Pancreas (tissue), 10 donors: Measurements from ENCODE around the gene NR1H4. TPM values are rescaled to one million over a fixed set of nuclear protein-coding genes. Genes with fewer than 3 reads are reported as not detected.

ENCODE experiments used
- ATAC-seq, 4 donors: fragments of 200-7000 bp; cut with Tn5 transposase; one replicate each; pipeline versions ENCODE4 v1.8.0 to v1.9.1; 2020; ENCODE audit warnings: mild to moderate bottlenecking in 4 of 4, moderate library complexity in 4 of 4
- DNase-seq, 6 donors: peaks; one replicate each; pipeline ENCODE4 v3.0.0-alpha.2; 2020
- FAIRE-seq: peaks from 2 replicates; lab custom pipeline; 2012; peaks lifted over from hg19 to GRCh38; lab: Jason Lieb, UNC
- H3K27ac ChIP-seq, 4 donors: fragments of 200-600 bp; sonication (generic); 1 replicate in 3 of 4; 2 replicates in 1 of 4; pipeline versions ENCODE4 v1.5.0 to v1.8.0; 2020
- H3K27me3 ChIP-seq, 4 donors: fragments of 200-600 bp; one replicate each; pipeline ENCODE4 v1.8.0; 2021
- H3K36me3 ChIP-seq, 3 donors: fragments of 200-600 bp; sonication (generic) in 1 of 3; one replicate each; pipeline versions ENCODE4 v1.5.0 to v1.8.0; 2020 to 2021
- H3K4me1 ChIP-seq, 3 donors: fragments of 200-600 bp; one replicate each; pipeline ENCODE4 v1.8.0; 2021
- H3K4me3 ChIP-seq, 4 donors: fragments of 200-600 bp; sonication (generic) in 2 of 4; one replicate each; pipeline versions ENCODE4 v1.5.0 to v1.8.0; 2020 to 2021
- H3K9me3 ChIP-seq, 4 donors: fragments of 200-600 bp; one replicate each; pipeline ENCODE4 v1.8.0; 2021
- CTCF ChIP-seq, 4 donors: fragments of 200-600 bp; sonication (generic) in 3 of 4; IDR thresholded peaks; one replicate each; pipeline versions ENCODE4 v1.5.0 to v1.8.0; 2021; ENCODE audit warnings: antibody characterized with exemption in 4 of 4
- WGBS, 2 donors: extraction: QIAGEN DNeasy Blood & Tissue Kit; methylation state at CpG; one replicate each; pipeline ENCODE4 v1.1.7; 2013; 5-methylcytosine and 5-hydroxymethylcytosine counted together
- intact Hi-C, 3 donors: fragments of 100-400 bp; cut with DNase I; formaldehyde crosslinking; loops; one replicate each; pipeline versions ENCODE4 v1.11.1 to v1.14.2; 2022
- polyA plus RNA-seq, 2 donors: library from polyadenylated mRNA; stranded (reverse); fragments of 200-250 nt; gene quantifications; one replicate each; pipeline ENCODE4 v1.2.3, GENCODE V29; 2013
- total RNA-seq, 6 donors: library from RNA; stranded (reverse); fragmentation: NEBNext Ultra II Directional in 4 of 6; extraction: Animal tissue kit (Norgen Biotek cat#: 25700) in 4 of 6; gene quantifications; one replicate each; pipeline versions ENCODE4 v1.2.1 to v1.2.4, GENCODE V29; 2021 to 2023
- donor health status: healthy with polysubstance abuse.
- donor health status: DM: no; HTN: no; CAD: no; lungs with moderate emphysema.
- donor health status: DM: no; HTN: no; CAD: no.
- donor health status: control.
- donor health status: control.
- donor health status: Bipolar disorder and iron deficiency.
- donor health status: DM: yes; HTN: yes; CAD: no.
- donor health status: DM: no; HTN: no; CAD: no.
- donor health status: DM: no; HTN: no; CAD: no.
- donor health status: DM: yes; HTN: yes; CAD: no.

Gene NR1H4
- total and polyA plus RNA-seq, 8 donors, result 1.1 to 9.2 (median 2.8) TPM

DNA sequence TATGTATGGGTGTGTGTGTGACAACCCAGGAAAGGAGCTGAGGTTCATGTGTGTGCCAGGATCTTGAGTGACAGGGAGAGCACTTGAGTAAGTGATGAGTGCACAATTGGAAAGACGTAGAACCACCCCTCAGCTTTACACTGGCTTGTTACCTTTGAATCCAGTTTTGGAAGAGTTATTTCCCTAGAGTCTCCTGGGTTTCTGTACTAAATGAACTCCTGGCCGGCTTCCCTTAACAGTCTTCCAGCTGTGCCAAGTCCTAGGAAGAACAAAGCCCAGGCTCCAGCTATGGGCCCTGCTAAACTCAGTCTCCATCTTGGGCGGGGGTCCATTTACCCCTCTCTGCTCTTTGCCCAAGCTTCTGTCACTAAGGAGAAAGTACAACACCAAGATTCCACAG lies 19.7 kb upstream of the NR1H4 start:
- H3K4me1 ChIP-seq, result no peaks in the 10 kb centered on the region
- DNase-seq, result no peak
- H3K36me3 ChIP-seq, result no peaks in the 10 kb centered on the region
- no peak overlapping the region for H3K4me3 ChIP-seq
- no peaks in the 10 kb centered on the region for H3K9me3 ChIP-seq
- H3K27ac ChIP-seq, result no peak overlapping the region
- ATAC-seq, result no peak
- no peak for FAIRE-seq
- no peaks in the 10 kb centered on the region for H3K27me3 ChIP-seq
- intact Hi-C loops, result no loop called here
- TF ChIP-seq CTCF (IDR thresholded peaks at IDR 0.05), result no peak
- WGBS, 2 donors, result 47 to 65% methylated on average over 3 of the region's 3 CpGs

DNA sequence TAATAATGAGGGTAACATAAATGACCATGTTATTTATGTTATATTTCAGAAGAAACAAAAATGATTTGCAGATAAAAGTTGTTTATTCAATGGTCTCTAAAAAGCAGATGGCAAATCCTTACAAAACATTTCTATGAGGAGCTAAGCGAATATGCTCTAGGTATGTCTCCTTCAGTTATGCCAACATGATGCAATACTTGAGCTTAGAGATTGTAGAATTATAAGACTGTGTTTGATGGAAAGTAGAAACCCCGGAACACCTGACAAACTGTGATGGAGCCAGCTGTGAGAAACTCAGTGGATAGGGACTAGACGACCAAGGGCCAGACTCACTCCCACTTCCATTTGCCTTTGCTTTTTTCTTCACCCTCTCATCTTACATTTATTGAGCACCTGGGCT lies 17.8 kb upstream of the NR1H4 start:
- intact Hi-C loops, result no loop called here
- Histone ChIP-seq H3K9me3 (no peaks in the 10 kb centered on the region), H3K36me3 (no peaks in the 10 kb centered on the region), H3K4me1 (no peaks in the 10 kb centered on the region), H3K27me3 (no peaks in the 10 kb centered on the region), H3K4me3 (no peak overlapping the region), H3K27ac (no peak overlapping the region)
- ATAC-seq, result no peak
- no peak for TF ChIP-seq CTCF (IDR thresholded peaks at IDR 0.05)
- DNase-seq, result no peak
- 82 to 85% methylated on average over 3 of the region's 3 CpGs for WGBS, 2 donors
- FAIRE-seq, result no peak

- no peak overlapping the region for H3K27ac ChIP-seq
- no peak for ATAC-seq
- no peaks in the 10 kb centered on the region for H3K36me3 ChIP-seq
- H3K27me3 ChIP-seq, result no peaks in the 10 kb centered on the region
- TF ChIP-seq CTCF (IDR thresholded peaks at IDR 0.05), result no peak
- H3K9me3 ChIP-seq, result no peaks in the 10 kb centered on the region
- intact Hi-C loops, result no loop called here
- FAIRE-seq, result no peak
- H3K4me1 ChIP-seq, result no peaks in the 10 kb centered on the region
- H3K4me3 ChIP-seq, result no peak overlapping the region
- WGBS, 2 donors, result 59 to 67% methylated on average over 4 of the region's 4 CpGs
- DNase-seq, result no peak
These were observed 15.5 kb upstream of the NR1H4 start for GRCh38 chr12:100458191-100458590.

GRCh38 chr12:100460702-100461101 lies 13.0 kb upstream of the NR1H4 start:
- Histone ChIP-seq H3K27ac (no peak overlapping the region), H3K27me3 (no peaks in the 10 kb centered on the region), H3K36me3 (no peaks in the 10 kb centered on the region), H3K4me1 (no peaks in the 10 kb centered on the region), H3K9me3 (no peaks in the 10 kb centered on the region), H3K4me3 (no peak overlapping the region)
- DNase-seq (no peak), FAIRE-seq (no peak), ATAC-seq (no peak)
- intact Hi-C loops, result no loop called here
- 83 to 85% methylated on average over 3 of the region's 3 CpGs for WGBS, 2 donors
- no peak for TF ChIP-seq CTCF (IDR thresholded peaks at IDR 0.05)

DNA sequence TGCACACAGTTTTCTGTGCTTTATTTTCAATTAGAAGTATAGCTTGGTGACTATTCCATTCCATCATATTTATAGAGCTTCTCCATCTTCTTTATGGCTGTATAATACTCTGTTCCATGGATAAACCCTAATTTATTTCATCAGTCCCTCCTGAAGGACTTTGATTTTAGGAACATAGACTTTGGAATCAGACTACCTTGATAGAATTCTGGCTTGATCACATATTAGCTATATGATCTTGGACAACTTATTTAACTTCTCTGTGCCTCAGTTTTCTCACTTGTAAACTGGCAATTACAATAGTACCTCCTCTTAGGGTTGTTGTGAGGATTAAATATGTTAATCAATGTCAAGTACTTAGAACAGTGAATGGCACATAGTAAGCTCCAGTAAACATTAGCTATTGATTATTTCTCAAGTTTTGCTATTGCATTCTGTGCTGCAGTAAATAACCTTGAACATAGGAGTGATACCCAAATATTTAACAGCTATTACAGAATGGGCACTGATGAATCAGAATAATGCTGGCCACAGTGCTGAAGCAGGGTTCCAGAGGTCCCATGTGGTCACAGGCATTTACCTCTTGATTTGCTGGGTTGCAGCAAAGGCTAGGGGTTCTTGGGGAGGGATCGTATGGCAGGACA lies 12.2 kb upstream of the NR1H4 start:
- ATAC-seq (no peak), DNase-seq (no peak), FAIRE-seq (no peak)
- Histone ChIP-seq H3K27me3 (no peaks in the 10 kb centered on the region), H3K4me1 (no peaks in the 10 kb centered on the region), H3K4me3 (no peak overlapping the region), H3K36me3 (no peaks in the 10 kb centered on the region), H3K9me3 (no peaks in the 10 kb centered on the region), H3K27ac (no peak overlapping the region)
- WGBS, 2 donors, result 50 to 62% methylated on average over 1 of the region's 1 CpG
- intact Hi-C loops, result no loop called here
- no peak for TF ChIP-seq CTCF (IDR thresholded peaks at IDR 0.05)
